HepG2 (cell line): Measurements from ENCODE around the gene TCEA3. TPM values are rescaled to one million over a fixed set of nuclear protein-coding genes. Genes with fewer than 3 reads are reported as not detected.
A peak's percentile ranks its signal among the peaks of the same experiment; 100 is the strongest.

Experiments
- AFF4 ChIP-seq: sonication (generic); formaldehyde crosslinking; IDR thresholded peaks from 2 replicates; pipeline ENCODE4 v1.4.0; 2020; ENCODE audit warnings: missing genetic modification reagents
- ARID3A ChIP-seq: IDR thresholded peaks from 2 replicates; pipeline ENCODE4 v1.6.1; 2012; ENCODE audit warnings: low read depth, low read length, improper control_type of control experiment
- CHD2 ChIP-seq: IDR thresholded peaks from 2 replicates; pipeline ENCODE4 v1.6.1; 2011; ENCODE audit warnings: low read depth, low read length, improper control_type of control experiment
- ELF4 ChIP-seq: sonication (generic); formaldehyde crosslinking; IDR thresholded peaks from 2 replicates; pipeline ENCODE4 v1.5.0; 2020; ENCODE audit warnings: missing genetic modification reagents, mild to moderate bottlenecking, moderate library complexity, borderline replicate concordance
- EZH2 ChIP-seq: conservative IDR thresholded peaks from 2 replicates; pipeline ENCODE4 v1.6.1; 2012; ENCODE audit warnings: mild to moderate bottlenecking, low read depth, low read length, moderate library complexity
- FOXO1 ChIP-seq: sonication (generic); formaldehyde crosslinking; IDR thresholded peaks from 2 replicates; pipeline ENCODE4 v1.4.0; 2020; ENCODE audit warnings: missing genetic modification reagents
- GFI1 ChIP-seq: sonication (generic); formaldehyde crosslinking; IDR thresholded peaks from 2 replicates; pipeline ENCODE4 v1.5.0; 2020; ENCODE audit warnings: missing genetic modification reagents, mild to moderate bottlenecking, borderline replicate concordance
- IRX3 ChIP-seq: sonication (generic); formaldehyde crosslinking; IDR thresholded peaks from 2 replicates; pipeline ENCODE4 v1.8.1; 2023; ENCODE audit warnings: mild to moderate bottlenecking, low read depth, missing genetic modification reagents, borderline replicate concordance
- KDM5A ChIP-seq: fragments of 200-600 bp; sonication (generic); IDR thresholded peaks from 2 replicates; pipeline ENCODE4 v1.7.0; 2018; ENCODE audit warnings: antibody characterized with exemption, mild to moderate bottlenecking, low read length, borderline replicate concordance
- KLF13 ChIP-seq: sonication (generic); formaldehyde crosslinking; IDR thresholded peaks from 2 replicates; pipeline ENCODE4 v1.4.0; 2020; ENCODE audit warnings: mild to moderate bottlenecking, missing genetic modification reagents
- LCORL ChIP-seq, 2 experiments: fragments of 450-650 bp in 1 of 2; sonication (generic) in 1 of 2; formaldehyde crosslinking in 1 of 2; IDR thresholded peaks; 2 replicates each; pipeline versions ENCODE4 v1.5.0 to v1.6.1; 2017 to 2020; ENCODE audit warnings: antibody characterized with exemption in 1 of 2, missing genetic modification reagents in 1 of 2
- NFE2 ChIP-seq: sonication (generic); formaldehyde crosslinking; IDR thresholded peaks from 2 replicates; pipeline ENCODE4 v1.4.0; 2020; ENCODE audit warnings: missing genetic modification reagents
- RBAK ChIP-seq: sonication (generic); formaldehyde crosslinking; IDR thresholded peaks from 2 replicates; pipeline ENCODE4 v1.5.1; 2020; ENCODE audit warnings: mild to moderate bottlenecking, missing genetic modification reagents
- SIN3A ChIP-seq: IDR thresholded peaks from 2 replicates; pipeline ENCODE4 v1.6.1; 2011; ENCODE audit warnings: low read depth, mild to moderate bottlenecking, control low read depth, low read length, borderline replicate concordance
- SMAD3 ChIP-seq: sonication (generic); formaldehyde crosslinking; IDR thresholded peaks from 2 replicates; pipeline ENCODE4 v1.4.0; 2020; ENCODE audit warnings: missing genetic modification reagents
- UBTF ChIP-seq: sonication (generic); formaldehyde crosslinking; IDR thresholded peaks from 2 replicates; pipeline ENCODE4 v1.4.0; 2020; ENCODE audit warnings: mild to moderate bottlenecking, missing genetic modification reagents
- ZC3H4 ChIP-seq: sonication (generic); formaldehyde crosslinking; IDR thresholded peaks from 2 replicates; pipeline ENCODE4 v1.4.0; 2020; ENCODE audit warnings: missing genetic modification reagents, borderline replicate concordance
- ZNF205 ChIP-seq: IDR thresholded peaks from 2 replicates; pipeline ENCODE4 v1.6.1; 2018; ENCODE audit warnings: missing biosample characterization, missing genetic modification reagents
- ZNF382 ChIP-seq: sonication (generic); formaldehyde crosslinking; IDR thresholded peaks from 2 replicates; pipeline ENCODE4 v1.5.0; 2020; ENCODE audit warnings: missing genetic modification reagents, mild to moderate bottlenecking, borderline replicate concordance
- ZNF747 ChIP-seq: sonication (generic); formaldehyde crosslinking; IDR thresholded peaks from 2 replicates; pipeline ENCODE4 v1.8.1; 2023; ENCODE audit warnings: missing genetic modification reagents, mild to moderate bottlenecking, borderline replicate concordance
- polyA plus RNA-seq, 8 experiments: library from polyadenylated mRNA; depleted of rRNA in 3 of 8; stranded (reverse) in 7 of 8; unstranded in 1 of 8; fragments of >200 nt; fragmentation: Illumina TruSeq in 4 of 8; extraction: Trizol in 4 of 8; gene quantifications; 2 replicates each; pipeline versions ENCODE4 v1.2.1 to v1.2.3, GENCODE V29; 2011 to 2016; ENCODE audit warnings: low read depth in 4 of 8, missing spikeins in 1 of 8, mixed read lengths in 1 of 8; ENCODE audit not compliant: insufficient read depth in 1 of 8
- total RNA-seq, 5 experiments: library from RNA; depleted of rRNA; stranded (reverse); fragments of >200 nt; fragmentation: Illumina TruSeq; extraction: Trizol; gene quantifications; 2 replicates each; pipeline ENCODE4 v1.2.3, GENCODE V29; 2016; ENCODE audit warnings: low read depth in 1 of 5
- TF ChIP-seq, protein P1 (sequence below): sonication (generic); formaldehyde crosslinking; IDR thresholded peaks from 2 replicates; pipeline ENCODE4 v1.4.0; 2020; ENCODE audit warnings: missing genetic modification reagents

TCEA3 gene
- total and polyA plus RNA-seq, 2 of the 13 experiments (the other 11 are each of a cell fraction or from before 2014, with no cell fraction given), result 55.5 to 84.6 TPM

GRCh38 chr1:23424293-23425192, at the start of gene TCEA3 (continued):
- TF ChIP-seq FOXO1 (CRISPR knock-in tag), result no peak
- TF ChIP-seq, protein P1, sequence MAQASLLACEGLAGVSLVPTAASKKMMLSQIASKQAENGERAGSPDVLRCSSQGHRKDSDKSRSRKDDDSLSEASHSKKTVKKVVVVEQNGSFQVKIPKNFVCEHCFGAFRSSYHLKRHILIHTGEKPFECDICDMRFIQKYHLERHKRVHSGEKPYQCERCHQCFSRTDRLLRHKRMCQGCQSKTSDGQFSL (CRISPR knock-in tag), result peak; percentile 52; the same call in 1 of the 2 replicates
- no peak for TF ChIP-seq KDM5A
- TF ChIP-seq CHD2, result 0 out of 2 replicates have a peak, but pooled peaks have one; percentile 39
- no peak for TF ChIP-seq AFF4
- TF ChIP-seq IRX3 (CRISPR knock-in tag), result peak; percentile 92; the same call in 1 of the 2 replicates
- TF ChIP-seq KLF13, result no peak
- peak; percentile 45; the same call in 1 of the 2 replicates for TF ChIP-seq SIN3A
- TF ChIP-seq ARID3A, result no peak
- no peak for TF ChIP-seq RBAK
- TF ChIP-seq ELF4 (CRISPR knock-in tag), result no peak
- peak; percentile 72 for TF ChIP-seq ZNF747 (CRISPR knock-in tag)
- TF ChIP-seq ZNF382 (CRISPR knock-in tag), result no peak
- TF ChIP-seq NFE2 (CRISPR knock-in tag), result no peak
- TF ChIP-seq SMAD3 (CRISPR knock-in tag), result no peak
- TF ChIP-seq ZNF205 (CRISPR knock-in tag), result 0 out of 2 replicates have a peak, but pooled peaks have one; percentile 26
- no peak for TF ChIP-seq EZH2
- no peak for TF ChIP-seq ZC3H4 (CRISPR knock-in tag)
- no peak for TF ChIP-seq LCORL (IDR thresholded peaks at IDR 0.05)
- TF ChIP-seq LCORL (CRISPR knock-in tag; IDR thresholded peaks at IDR 0.05), result peak; percentile 68; the same call in 1 of the 2 replicates
- peak; percentile 69; the same call in 1 of the 2 replicates for TF ChIP-seq GFI1 (CRISPR knock-in tag)
- TF ChIP-seq UBTF (CRISPR knock-in tag), result peak; percentile 0; the same call in 1 of the 2 replicates
